Activated CD8-positive, alpha-beta memory T cell treated with anti-CD3 and anti-CD28 coated beads, Interleukin-2, amount 50 U/mL, for 24 hours (primary cell): Measurements from ENCODE around the gene RNF123.
A peak's percentile ranks its signal among the peaks of the same experiment; 100 is the strongest.
"Not testable (repeated sequence)": the region's sequence is repeated elsewhere in the genome, so short reads cannot be mapped to it uniquely, and the experiment has no call there.

Experiments
- DNase-seq: peaks from one replicate; pipeline ENCODE4 v3.0.0-alpha.2; 2020; ENCODE audit errors: extremely low read depth

The RNF123 gene

DNA sequence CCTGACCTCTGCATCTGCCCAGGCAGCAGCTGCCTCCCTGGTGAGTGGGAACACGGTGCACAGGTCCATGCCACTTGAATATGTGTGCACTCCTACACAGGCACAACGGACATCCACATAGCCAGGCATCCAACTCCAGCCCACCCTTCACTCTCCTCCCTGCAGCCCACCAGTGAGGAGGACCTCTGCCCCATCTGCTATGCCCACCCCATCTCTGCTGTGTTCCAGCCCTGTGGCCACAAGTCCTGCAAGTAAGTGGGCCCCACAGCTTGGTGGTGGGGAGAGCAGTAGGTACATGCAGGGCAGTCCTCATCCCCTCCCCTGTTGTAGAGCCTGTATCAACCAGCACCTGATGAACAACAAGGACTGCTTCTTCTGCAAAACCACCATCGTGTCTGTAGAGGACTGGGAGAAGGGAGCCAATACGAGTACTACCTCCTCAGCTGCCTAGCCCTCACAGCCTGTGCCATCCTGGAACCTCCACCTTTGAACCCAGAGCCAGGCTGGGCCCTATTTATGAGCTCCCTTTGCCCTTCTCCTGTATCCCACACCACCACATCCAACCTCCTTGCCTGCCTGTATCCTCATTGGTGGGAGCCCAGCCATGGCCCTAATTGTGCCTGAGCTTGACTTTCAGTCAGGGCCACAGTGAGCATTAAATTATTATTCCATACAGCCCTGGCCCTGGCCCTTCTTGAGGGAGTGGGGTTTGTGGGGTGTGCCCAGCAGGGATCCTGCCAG lies 31.7 kb downstream of the RNF123 start:
- no peak for DNase-seq

GRCh38 chr3:49721596-49721895 lies 32.2 kb downstream of the RNF123 start:
- DNase-seq: no peak

DNA sequence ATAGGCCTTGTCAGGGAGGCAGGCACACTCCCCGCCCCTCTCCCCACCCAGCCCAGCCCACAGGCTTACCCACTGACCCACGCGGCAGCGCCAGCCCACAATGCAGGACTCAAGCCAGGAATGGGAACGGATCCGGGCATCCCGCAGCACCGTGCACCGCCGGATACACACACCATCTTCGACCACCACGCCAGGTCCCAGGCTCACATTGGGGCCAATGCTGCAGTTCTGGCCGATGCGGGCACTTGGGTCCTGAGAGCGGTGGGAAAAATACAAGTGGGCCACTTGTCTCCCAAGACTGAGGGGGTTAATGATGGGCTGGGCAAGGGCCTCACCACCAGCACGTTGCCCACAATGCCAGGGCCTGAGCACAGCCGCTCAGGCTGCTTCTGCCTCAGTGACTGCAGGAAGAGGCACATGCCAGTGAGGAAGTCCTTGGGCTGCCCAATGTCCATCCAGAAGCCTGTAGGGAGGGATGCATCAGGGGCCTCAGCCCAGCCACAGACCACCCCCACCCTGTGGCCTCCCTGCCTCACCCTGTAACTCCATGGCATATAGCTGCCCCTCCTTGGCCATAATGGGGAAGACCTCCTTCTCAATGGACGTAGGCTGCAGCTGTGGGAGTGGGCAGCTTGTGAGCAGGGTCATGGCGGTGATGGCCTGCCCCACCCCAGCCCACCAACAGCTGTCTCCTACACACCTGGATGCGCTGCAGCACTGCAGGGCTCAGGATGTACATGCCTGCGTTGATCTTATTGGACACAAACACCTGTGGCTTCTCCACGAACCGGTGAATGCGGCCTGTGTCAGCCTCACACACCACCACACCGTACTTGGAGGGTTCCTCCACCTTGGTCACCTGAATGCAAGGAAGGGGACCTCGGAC lies 32.8 kb downstream of the RNF123 start:
- no peak for DNase-seq

- no peak for DNase-seq
Measured at GRCh38 chr3:49722896-49723295, 33.5 kb downstream of the RNF123 start.

- no peak for DNase-seq
Measured at GRCh38 chr3:49723296-49723627, 33.9 kb downstream of the RNF123 start.

DNA sequence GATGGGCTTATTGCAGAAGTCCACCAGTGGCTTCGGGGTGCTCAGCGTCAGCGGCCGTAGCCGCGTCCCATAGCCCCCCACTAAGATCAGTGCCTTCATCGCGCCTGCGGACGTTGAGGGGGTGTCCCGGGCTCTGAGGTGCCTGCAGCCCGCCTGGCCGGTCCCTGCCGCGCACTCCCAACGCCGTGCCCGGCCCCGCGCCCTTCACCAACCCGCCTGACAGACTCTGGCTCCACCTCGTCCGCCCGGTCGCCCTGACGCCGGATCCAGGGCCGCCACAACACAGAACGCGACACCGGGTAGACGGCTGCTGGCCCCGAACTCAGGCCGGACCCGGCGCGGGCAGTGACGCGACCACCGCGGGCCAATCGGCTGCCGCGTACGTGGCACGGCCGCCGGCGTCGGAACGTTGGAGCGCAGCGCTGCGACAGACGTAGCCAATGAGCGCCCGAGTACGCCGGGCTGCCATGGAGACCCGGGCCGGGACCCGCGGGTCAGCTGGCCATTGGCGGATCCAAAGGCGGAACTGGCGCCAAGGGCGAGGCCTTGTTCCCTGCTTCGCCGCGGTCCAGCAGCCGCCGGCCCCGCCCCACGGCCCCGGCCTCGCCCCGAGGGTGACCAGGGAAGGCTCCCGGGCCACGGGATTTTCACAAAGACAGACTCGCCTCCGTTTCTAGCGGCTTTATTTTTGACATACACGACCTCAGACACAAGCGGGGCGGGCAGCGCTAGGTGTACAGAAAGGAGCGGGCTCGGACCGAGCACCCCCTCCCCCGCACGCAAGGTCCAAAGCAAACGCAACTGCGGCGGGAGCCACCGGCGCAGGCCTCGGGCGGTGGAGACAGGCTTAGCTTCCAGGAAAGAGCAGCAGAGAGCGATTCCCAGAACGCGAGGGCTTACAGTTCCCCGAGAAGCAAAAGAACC lies 34.5 kb downstream of the RNF123 start, which contains the start of gene GMPPB:
GMPPB (minus strand) TSS at position 324 of the 924 bp plus-strand sequence; CDS start at position 99, 225 bp downstream.
- peak; percentile 82 for DNase-seq

DNA sequence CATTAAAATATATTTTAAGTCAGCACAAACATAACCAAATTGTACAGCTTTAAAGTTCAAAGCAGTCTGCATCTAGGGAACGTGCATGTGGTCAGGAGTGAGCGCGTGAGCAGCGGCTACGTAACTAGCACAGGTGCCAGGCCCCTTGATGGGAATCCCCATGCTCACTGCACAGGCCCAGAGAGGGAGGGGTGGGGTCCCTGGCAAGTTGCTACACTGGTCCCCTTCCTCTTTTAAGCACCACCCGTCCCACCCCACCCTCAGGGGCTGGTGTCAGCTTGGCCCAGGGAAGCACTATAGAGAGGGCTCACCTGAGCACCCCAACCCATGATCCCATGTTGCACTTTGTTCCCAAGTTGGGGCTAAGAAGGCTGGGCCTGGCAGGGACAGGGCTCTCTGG lies 35.2 kb downstream of the RNF123 start:
- DNase-seq: no peak

- DNase-seq: no peak
Measured at GRCh38 chr3:49725906-49726681, 36.7 kb downstream of the RNF123 start.

- no peak for DNase-seq
Measured at GRCh38 chr3:49727154-49727923, 38.0 kb downstream of the RNF123 start.

- DNase-seq: no peak
Measured at GRCh38 chr3:49727924-49728361, 38.6 kb downstream of the RNF123 start.

- no peak for DNase-seq
Measured at GRCh38 chr3:49729966-49730609, 40.7 kb downstream of the RNF123 start.

DNA sequence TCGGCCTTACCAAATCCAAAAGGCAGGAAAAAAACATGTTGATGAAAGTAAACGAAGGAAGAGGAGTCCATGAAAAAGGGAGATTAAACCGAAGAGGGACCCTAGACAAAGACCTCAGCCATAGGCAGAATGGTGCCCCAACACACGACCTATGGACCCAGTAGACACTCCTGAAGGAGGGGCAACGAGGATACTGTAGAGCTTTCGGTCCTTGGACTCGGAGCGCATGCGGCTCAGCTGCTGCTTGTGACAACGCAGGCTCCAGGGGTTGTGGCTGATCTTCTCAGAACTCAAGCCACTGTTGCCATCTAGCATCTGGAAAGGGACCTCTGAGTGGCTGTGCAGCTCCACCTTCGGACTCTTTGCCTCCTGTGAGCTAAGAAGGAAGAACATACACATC lies 43.2 kb downstream of the RNF123 start:
- no peak for DNase-seq

- no peak for DNase-seq
Measured at GRCh38 chr3:49733551-49733950, 44.2 kb downstream of the RNF123 start.

DNA sequence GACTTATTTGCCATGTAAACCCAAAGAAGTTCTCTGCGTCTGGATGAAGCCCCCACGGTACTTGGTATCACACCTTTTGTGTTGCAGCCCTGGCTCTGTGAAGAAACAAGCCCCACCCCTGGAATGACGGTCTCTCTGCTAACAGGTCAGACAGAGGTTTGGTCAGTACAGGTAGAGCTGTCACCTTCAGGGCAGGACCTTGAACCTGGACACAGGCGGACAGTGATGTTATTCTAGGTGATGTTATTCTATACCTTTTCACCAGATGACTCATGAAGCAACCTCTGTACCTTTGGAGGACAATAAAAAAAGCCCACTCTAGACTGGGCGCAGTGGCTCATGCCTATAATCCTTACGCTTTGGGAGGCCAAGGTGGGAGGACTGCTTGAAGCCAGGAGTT lies 45.4 kb downstream of the RNF123 start:
- no peak for DNase-seq

DNA sequence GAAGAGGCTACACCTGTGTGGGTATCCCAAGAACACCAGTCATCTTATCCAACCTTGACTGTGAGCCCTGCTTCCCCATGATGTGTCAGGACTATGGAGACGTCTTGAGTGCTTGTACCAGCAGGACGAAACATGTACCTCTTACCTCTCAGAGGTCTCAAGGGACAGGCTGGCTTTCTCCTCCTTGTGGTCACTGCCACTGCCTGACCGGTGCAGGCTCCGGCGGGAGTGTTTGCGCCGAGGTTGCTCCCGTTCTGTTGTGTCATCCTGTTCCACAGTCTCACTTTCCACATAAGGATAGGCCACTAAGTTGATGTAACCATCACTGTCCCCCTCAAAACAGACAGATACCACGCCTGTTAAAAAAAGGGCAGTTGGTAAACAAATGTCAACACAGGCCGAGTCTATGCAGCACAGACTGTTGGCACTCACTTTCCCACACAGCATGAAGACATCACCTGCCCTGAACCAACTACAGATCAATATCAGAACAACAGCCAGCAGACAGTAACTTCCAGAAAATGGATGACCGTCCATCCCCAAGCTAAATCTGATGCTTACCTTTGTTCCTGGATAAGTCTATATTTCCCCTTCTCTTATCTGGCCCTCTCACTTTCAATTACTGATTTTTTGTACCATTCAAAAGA lies 48.8 kb downstream of the RNF123 start:
- DNase-seq: no peak

DNA sequence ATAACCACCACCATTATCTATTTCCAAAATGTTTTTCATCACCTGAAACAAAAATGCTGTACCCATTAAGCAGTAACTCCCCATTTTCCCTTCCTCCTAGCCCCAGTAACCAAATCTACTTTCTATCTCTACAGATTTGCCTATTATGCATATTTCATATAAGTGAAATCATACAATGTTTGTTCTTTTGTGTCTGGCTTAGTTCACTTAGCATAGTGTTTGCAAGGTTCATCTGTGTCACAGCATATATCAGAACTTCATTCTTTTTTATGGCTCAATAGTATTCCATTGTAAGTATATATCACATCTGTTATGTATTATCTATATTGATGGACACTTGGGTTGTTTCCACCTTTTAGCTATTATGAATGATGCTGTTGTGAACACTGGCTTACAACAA lies 51.1 kb downstream of the RNF123 start:
- DNase-seq: no peak

DNA sequence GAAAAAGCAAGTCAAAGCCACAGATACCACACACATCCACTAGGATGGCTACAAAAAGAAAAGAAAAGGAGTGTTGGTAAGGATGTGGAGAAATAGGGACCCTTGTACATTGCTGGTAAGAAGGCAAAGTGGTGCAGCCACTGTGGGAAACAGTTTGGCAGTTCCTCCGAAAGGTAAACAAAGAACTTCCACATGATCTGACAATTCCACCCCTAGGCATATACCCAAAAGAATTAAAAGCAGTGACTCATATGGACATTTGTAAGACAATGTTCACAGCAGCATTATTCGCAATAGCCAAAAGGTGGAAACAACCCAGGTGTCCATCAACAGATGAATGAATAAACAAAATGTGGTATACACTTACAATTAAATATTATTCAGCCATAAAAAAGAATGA lies 56.6 kb downstream of the RNF123 start:
- DNase-seq: no peak

- no peak for DNase-seq
Measured at GRCh38 chr3:49747792-49748480, 58.6 kb downstream of the RNF123 start.

GRCh38 chr3:49748874-49749273 lies 59.5 kb downstream of the RNF123 start:
- not testable (repeated sequence) for DNase-seq
